HG03139 (cell line): ENCODE results near the gene C1QL1.
"Not testable (repeated sequence)": the region's sequence is repeated elsewhere in the genome, so short reads cannot be mapped to it uniquely, and the experiment has no call there.

ENCODE experiments used
- ATAC-seq: cut with Tn5 transposase; IDR thresholded peaks from one replicate; pipeline ENCODE4 v1.9.1; 2021; ENCODE audit not compliant: unreplicated experiment

Gene C1QL1

DNA sequence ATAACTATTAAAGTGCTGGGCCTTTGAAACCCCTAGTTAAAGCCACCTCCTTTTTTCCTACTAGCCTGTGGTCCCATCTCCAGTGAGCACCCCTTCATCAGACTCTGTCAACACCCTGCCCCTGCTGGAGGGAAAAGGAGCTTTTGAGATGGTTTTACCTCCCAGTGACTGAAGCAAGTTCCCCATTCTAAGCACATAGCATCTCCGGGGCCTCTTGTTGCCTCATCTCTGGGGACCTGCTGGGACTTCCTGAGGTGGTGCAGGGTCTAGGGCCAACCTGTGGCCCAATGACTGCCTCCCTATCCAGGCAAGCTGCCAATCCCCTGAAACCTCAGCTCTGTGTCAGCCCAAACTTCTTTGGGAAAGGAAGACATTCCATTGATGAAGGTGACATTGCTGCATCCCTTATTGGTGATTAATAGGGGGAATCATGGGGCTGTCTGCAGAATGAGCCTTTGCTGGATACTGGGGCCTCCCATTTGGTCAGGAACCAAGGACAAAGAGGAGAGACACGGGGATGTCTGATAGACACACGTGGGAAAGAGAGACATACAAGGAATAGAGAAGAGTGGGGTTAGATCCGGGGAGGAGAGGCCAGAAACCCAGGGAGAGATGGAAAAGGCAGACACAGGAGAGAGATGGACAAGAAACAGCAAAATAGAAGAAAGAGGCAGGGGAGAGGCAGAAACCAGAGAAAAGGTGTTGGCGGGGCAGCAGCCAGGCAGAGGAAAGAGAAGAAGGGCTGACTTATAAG is 2.4 kb downstream of the C1QL1 start:
- ATAC-seq: no peak

DNA sequence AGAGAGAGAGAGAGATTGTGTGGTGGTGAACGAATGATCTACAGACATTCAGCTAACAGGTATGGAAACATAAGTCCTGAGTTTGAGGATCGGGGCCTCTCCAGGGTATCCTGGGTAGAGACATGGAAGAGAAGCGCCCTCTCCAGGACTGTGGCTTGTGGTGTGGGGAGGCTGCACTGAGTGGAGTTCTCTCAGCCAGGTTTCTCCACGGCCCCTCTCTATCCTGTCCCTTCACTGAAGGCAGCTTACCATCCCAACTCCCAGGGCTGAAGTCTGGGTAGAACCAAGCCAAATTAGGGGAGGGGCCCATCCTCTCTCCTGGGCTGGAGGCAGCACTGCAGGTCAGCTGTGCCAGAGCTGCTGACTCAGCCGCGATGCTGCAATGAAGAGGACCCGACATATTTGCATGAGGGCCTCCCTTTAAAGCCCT is 6.2 kb downstream of the C1QL1 start:
- ATAC-seq: no peak

DNA sequence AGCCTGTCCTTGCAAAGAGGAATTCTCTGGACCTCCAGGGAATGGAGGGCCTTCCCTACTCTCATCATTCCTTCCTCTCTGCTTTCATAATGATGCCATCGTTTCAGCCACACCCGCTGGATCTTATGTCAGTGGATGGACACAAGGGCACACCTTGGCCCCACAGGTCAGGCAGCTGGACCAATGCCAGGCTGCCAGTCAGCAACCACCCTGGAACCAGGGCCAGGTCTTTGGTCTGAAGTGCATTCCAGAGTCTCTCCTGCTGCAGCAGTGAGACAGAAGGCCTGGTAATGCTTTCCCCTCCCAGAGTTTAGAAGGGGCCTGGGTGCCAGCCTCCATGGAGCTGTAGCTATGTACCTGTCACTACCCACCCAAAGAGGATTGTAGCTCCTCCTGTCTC is 7.4 kb downstream of the C1QL1 start:
- ATAC-seq: no peak

DNA sequence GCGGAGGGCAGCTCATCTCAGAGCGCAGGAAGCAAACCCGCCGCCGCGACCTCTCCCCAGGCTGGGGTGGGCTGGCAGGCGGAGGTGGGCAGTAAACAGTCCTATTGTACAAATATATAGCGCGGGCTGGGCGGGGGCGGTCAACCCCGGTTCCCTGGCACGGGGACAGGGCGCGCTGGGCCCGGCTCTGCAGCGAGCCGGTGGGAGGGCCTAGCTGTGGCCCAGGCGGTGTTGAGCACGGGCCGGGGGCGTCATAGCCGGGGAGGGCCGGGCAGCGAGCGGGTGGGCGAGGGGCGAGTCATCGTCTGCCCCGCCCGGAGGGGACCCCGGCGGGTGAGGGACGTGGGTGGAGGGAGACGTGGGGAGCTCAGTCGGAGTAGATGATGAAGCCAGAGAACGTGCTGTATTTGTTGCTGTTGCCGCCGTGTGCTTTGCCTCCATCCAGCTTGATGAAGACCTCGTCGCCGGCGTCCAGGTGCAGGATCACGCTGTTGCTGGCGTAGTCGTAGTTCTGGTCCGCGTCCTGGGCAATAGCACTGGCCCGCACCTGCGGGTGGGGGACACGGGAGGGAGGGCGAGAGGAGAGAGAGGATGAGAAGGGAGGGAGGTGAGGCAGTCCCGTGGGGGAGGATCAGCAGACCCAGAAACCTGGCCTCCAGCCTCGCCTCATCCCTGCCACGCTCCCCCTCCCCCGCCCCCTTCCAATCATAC is 8.1 kb downstream of the C1QL1 start:
- ATAC-seq: no peak

DNA sequence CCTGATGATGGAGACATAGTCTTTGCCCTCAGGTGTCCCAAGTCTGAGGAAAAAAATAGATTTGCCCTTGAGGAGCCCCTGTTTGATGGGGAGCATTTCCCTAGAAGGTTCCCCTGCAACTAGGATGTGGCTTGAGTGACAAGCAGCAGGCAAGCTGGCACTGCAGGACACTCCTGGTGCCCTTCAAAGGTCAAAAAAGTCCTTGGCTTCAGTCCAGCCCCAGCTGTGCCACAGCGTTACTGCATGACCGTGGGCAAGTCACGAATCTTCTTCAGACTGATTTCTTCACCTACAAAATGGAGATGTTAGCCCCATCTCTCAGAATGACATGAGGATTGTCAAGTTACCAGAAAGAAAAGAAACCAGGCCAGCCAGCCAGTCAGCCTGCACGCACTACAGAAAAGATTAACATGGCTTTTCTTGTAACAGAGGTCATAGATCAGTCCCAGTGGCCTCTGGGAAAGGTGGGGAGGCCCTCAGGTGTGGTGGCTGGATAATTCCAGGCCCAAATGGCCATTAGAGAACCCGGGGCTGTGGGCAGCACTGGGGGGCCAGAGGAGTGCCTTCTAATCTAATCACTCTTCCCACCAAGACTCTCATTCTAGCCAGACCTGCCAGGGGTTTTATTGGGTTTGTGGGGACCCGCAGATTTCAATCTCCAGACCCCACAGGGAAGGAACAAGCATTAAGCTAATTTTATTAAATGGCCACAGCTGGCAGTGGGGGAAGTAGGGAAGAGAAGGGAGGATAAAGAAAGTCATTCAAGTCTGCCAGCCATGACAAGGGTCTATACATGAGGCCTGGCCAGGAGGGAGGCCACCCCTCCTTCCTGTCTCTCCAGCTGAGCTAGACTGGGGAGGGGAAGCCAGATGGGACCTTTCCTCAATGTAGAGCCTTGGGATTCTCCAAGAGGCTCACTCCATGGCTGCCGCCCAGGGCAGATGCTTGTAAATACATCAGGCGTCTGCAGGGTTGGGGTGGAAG is 10.8 kb downstream of the C1QL1 start:
- ATAC-seq: no peak

DNA sequence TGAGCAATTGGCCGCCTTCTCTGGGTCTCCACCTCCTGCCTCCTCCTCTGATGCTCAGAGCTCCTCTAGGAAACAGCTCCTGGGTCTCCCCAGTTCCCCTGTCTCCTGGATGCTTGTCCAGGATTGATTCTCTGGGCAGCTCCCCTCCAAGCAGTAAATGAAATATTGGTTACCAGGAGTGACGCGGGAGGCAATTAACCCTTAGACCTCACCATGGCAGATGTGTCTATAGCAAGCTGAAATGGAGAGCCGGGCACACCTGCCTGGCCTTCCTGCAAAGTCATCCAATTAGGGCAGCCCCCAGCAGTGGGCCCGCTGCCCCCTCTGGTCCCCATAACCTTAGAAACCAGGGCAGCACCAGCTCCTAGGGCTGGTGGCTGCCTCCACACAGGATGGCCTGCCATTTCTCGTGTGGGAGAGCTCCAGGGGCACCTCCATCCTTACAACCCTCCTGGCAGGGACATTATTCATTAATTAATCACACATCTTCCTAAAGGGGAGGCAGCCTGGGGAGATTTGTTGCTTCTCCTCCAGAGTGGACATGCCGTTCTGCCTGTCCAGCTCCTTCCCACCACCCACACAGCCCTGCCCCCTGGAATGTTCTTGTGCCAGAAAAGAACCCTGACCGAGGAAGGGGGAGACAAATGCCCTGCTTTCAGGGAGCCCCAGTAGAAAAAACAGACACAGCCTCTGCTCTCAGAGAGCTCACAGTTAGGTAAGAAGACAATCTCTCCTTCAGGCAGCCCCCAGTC is 12.3 kb downstream of the C1QL1 start:
- ATAC-seq: no peak

DNA sequence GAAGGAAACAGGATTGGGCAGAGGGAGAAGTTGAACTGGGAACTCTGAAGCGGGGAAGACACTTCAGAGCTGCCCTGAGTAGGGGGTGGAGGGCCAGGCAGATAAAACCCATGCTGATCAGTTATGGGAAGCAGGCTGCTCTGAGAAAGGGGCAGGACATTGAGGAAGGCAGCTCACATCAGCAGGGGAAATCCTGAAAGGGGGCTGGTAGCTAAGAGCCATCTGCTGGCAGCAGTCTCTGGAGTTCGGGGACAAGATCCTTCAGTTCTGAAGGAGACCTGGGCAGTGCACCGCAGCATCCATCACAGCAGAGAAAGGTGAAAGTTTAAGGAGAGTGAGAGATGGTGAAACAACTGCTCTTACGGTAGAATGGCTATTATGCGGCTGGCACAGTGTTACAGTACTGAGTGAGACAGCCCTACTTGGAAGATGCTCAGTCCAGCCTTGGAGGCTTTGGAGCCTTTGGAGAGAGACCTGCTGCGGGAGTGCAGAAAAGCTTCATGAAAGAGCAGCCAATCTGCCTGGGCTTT is 15.1 kb downstream of the C1QL1 start:
- ATAC-seq: no peak

DNA sequence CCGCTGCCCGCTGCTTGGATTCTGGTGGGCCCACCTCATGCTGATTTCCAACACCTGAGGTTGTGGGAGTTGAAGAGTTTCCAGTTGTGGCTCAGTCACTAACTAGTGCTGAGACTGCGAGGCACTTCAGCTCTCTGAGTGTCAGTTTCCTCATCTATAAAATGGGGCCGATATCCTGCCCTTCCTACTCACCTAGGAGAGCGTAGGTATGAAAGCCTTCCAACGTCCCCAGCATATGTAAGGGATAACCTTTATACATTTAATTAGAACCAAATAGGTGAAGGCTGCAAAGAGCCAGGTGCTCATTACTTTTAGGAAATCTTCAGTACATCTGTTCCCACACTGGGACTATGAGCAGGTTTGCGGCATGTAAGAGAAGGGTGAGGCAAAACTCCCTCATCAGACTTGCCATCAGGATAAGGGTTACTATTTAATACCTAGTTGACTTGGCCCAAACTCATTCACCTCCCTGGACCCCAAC is 19.7 kb downstream of the C1QL1 start:
- ATAC-seq: no peak

DNA sequence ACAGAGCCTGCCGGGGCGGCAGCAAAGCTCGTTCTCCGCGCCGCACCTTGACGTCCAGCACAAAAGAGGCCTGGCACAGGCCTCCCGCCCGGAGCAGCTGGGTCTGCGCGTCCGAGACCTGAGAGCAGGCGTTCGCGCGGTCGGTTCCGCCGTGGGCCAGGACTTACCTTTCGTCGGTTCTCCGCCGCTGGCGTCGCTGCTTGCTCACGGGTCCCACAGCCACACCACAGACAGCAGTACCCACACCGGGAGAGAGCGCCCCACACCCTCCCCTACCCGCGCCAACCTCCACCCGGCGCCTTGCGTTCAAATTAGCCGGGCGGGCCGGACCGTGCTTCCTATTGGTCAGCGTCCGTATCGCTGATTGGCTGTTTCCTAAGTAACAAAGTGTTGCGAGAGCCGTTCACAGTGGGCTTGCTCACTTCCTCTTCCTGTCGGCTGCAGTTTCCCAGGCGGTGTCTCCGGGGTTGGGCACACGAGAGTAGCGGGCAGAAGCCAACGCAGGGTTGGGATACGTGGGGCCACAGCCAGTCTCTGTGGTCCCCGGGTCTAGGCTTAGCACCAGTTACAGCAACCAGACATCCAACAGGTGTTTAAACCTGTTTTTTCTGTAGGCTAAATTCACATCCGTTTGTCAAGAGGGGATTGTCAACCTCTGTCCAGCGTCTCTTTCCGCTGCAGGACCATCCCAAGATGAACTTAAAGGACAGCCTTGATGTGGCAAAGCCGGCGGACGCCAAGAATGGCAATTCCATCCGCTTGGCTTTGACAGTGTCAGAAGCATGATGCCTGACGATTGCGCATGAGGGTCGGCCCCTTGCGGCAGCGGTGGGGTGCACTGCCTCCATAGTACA is 20.4 kb downstream of the C1QL1 start, which contains the start of gene KIF18B:
KIF18B (minus strand) TSS at position 313 of the 854 bp plus-strand sequence. CDS start 11,429 bp downstream, outside the sequence.
- peak; percentile 78 for ATAC-seq

DNA sequence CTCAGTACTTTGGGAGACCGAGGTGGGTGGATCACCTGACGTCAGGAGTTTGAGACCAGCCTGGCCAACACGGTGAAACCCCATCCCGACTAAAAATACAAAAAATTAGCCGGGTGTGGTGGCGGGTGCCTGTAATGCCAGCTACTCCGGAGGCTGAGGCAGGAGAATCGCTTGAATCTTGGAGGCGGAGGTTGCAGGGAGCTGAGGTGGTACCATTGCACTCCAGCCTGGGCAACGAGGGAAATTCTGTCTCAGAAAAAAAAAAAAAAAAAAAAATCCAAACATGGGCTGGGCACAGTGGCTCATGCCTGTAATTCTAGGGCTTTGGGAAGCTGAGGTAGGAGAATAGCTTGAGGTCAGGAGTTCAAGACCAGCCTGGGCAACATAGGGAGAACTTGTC is 22.5 kb downstream of the C1QL1 start:
- ATAC-seq: not testable (repeated sequence)

DNA sequence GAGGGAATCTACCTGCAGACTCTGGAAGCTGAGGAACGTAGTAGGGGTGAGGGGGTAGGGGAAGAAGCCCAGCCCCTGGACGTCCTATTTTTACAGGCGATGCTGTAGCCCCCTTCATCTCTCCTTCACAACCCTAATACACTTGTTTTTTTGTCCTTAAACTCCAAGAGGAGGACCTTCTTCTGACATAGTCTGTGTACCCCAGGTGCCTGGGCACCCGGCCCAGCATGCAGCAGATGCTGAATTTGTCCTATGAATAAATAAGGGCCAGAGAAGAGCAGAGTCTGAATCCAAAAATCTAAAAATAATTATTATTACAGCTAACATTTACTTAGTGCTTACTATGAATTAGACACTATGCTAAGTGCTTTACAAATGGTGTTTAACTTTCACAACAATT is 25.6 kb downstream of the C1QL1 start:
- ATAC-seq: no peak

DNA sequence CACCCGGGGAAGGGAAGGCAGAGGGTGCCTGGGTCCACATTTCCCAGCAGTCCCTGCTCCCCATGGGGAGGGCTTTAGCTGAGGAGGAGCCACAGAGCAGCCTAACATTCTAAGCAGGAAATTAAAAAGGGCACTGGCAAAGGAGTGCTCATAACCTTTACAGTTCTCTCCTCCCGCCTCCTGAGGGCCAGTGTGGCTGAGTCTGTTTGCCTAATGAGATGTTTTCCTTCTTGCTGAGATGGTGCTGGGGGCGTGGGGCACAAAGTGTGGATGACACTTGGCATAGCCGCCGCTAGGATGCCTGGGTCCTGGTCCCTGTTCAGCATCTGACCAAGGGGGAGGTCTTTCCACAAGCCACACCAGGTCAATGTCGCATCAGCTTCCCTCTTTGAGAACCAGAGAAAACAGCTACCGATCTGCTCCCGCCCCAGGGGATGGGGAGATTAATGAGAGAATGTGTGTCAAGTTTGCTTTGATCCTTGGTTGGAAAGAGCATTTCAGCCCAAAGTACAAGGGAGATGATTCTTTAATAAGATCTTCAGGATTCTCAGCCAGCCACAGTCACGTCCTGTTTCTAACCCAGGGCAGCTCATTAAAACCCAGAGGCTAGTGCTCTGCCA is 26.3 kb downstream of the C1QL1 start:
- ATAC-seq: no peak

DNA sequence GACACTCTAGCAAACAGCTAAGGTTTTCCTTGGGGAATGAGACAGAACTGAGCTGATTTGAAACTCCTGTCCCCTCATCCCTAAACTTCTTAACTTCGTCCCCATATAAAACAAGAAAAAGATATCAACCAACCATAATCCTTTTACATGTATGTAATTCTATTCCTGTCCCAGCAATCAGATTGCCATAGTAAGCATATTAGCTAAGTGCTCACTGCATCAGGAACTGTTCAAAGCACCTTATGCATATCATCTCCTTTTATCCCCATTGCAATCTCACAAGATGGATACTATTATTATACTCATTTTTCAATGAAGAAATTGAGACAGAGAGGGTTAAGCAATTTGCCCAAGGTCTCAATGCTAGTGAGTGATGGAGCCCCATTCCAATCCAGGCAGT is 27.3 kb downstream of the C1QL1 start:
- ATAC-seq: no peak

DNA sequence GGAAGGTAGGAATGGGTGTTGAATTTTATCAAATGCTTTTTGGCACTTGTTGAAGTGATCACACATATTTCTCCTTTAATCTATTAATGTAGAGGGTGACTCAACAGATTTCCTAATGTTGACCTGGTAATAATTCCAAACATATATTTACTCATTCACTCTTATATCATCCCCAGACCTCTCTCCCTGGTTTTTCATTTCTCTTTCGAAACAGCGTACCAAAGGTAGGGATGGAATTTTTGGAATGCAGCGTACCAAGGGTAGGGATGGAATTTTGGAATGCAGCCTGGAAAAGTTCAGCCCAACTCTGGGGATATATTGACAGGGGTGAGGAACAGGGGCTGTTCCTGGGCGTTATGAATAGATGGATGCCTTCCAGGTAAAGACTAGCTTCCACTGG is 27.8 kb downstream of the C1QL1 start:
- no peak for ATAC-seq

DNA sequence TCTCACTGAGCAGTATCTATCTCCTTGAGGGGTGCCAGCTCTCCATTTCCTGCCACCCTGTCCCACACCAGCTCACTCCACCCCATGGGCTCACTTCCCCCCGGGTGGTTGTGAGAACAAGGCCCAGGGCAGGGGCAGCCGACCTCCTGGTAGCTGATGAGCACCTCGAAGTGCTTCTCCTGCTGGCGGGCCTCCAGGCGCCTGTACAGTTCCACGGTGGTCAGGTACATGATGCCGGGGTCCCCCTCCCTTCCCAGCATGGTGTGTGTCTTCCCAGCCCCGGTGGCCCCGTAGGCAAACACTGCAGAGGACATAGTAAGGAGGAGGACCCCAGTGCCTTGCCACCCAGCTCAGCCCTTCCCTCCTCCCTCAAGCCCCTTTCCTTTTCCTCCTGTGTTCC is 33.0 kb downstream of the C1QL1 start:
- ATAC-seq: no peak

DNA sequence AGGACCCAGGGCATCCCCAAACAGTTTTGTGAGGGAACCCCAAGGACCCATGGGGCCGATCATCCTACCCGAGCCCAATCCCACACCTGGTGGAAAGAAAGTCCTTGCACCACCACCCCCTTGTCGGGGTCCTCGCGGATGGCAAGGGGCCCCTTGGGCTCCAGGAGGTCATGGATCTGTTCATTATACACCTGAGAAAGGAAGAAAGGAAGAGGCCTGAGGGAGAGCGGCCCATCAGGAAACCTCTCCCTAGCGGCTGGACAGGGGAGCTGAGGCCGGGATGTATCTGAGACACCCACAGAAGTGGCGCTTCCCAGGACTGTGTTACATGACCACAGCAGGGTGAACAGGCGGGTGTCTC is 33.4 kb downstream of the C1QL1 start:
- no peak for ATAC-seq

DNA sequence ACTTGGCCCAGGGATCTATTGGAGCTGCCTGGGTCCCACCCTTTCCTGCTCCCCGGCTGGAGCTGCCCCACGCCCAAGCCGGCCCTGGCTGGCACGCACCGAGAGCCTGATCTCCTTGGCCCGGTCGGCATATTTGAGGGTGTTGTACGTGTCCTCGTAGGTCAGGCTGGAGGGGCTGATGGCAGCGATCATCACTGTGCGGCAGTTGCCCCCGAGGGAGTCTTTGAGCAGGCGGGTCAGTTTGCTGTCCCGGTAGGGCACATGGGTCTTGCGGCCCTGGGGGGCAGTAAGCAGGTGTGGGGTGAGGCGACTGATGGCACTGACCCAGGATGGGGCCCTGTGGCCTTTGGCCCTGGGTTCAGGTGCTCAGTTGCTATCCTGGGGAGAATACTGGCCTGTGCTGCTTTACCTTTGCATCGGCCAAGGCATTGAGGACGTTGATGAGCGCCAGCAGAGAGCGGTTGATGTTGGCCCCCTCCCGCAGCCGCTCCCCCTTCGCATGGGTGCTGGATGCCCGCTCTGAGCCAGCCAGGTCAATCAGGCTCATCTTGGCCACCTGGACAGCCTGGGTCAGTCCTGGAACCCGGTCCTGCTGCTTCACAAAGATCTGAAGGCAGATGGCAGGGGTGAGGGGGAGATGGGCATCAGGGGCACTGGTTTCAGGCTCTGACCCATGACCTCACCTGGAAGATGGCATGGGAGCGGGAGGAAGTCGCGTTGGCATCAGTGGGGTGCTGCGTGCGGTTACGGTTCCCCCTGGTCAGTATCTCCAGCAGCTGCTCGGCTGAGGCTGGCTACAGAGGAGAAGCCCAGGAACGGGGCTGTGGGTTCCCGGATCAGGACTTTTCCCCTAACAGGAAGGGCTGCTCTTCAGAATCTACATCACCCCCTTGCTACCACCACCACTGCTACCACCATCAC is 34.0 kb downstream of the C1QL1 start:
- ATAC-seq: no peak

DNA sequence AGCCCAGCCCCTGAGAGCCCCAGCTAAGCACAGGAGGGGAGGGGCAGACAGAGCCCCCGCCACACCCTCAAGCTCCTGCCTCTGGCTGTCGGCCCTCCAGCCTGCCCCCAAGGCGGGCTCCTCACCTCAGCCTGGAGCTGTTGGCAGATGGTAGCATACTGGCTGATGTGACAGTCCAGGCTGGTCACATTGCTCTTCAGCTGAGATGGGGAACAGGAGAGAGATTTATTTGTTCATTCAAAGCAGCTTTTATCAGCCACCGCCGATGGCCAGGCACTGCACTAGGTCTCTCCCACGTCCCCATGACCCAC is 35.4 kb downstream of the C1QL1 start:
- no peak for ATAC-seq
